ENCODE results near the gene TMEM87B.
"Not testable (repeated sequence)": the region's sequence is repeated elsewhere in the genome, so short reads cannot be mapped to it uniquely, and the experiment has no call there.

Gene TMEM87B

GRCh38 chr2:112121682-112122254 lies 66.7 kb downstream of the TMEM87B start:
- no peak for DNase-seq (ENCODE audit: low read depth in 1 of 2, low spot score in 1 of 2)

GRCh38 chr2:112129060-112129459 lies 74.0 kb downstream of the TMEM87B start:
- DNase-seq (ENCODE audit: low read depth in 1 of 2, low spot score in 1 of 2), result no peak

- DNase-seq (ENCODE audit: low read depth in 1 of 2, low spot score in 1 of 2), result no peak
Measured at GRCh38 chr2:112133344-112133743, 78.3 kb downstream of the TMEM87B start.

- no peak for DNase-seq (ENCODE audit: low read depth in 1 of 2, low spot score in 1 of 2)
Measured at GRCh38 chr2:112134120-112134519, 79.1 kb downstream of the TMEM87B start.

- DNase-seq (ENCODE audit: low read depth in 1 of 2, low spot score in 1 of 2), result no peak
Measured at GRCh38 chr2:112136096-112136495, 81.0 kb downstream of the TMEM87B start.

GRCh38 chr2:112137516-112138158 lies 82.6 kb downstream of the TMEM87B start:
- DNase-seq (ENCODE audit: low read depth in 1 of 2, low spot score in 1 of 2), result no peak

- DNase-seq (ENCODE audit: low read depth in 1 of 2, low spot score in 1 of 2), result no peak
Measured at GRCh38 chr2:112138159-112139032, 83.3 kb downstream of the TMEM87B start, which contains the start of gene FBLN7. Gene FBLN7, plus strand, starts transcription at chr2:112138385. Its CDS starts 271 bp downstream, at chr2:112138656.

- DNase-seq (ENCODE audit: low read depth in 1 of 2, low spot score in 1 of 2), result not testable (repeated sequence)
Measured at GRCh38 chr2:112139033-112139614, 84.1 kb downstream of the TMEM87B start.

- DNase-seq (ENCODE audit: low read depth in 1 of 2, low spot score in 1 of 2), result not testable (repeated sequence)
Measured at GRCh38 chr2:112139661-112140204, 84.7 kb downstream of the TMEM87B start.

- DNase-seq (ENCODE audit: low read depth in 1 of 2, low spot score in 1 of 2), result no peak
Measured at GRCh38 chr2:112140205-112140802, 85.2 kb downstream of the TMEM87B start.

- no peak for DNase-seq (ENCODE audit: low read depth in 1 of 2, low spot score in 1 of 2)
Measured at GRCh38 chr2:112140899-112141625, 86.0 kb downstream of the TMEM87B start.

GRCh38 chr2:112141626-112142007 lies 86.5 kb downstream of the TMEM87B start:
- no peak for DNase-seq (ENCODE audit: low read depth in 1 of 2, low spot score in 1 of 2)

GRCh38 chr2:112142525-112143078 lies 87.5 kb downstream of the TMEM87B start:
- no peak for DNase-seq (ENCODE audit: low read depth in 1 of 2, low spot score in 1 of 2)

GRCh38 chr2:112143150-112143549 lies 88.1 kb downstream of the TMEM87B start:
- no peak for DNase-seq (ENCODE audit: low read depth in 1 of 2, low spot score in 1 of 2)

- DNase-seq (ENCODE audit: low read depth in 1 of 2, low spot score in 1 of 2), result no peak
Measured at GRCh38 chr2:112144966-112145365, 89.9 kb downstream of the TMEM87B start.

- no peak for DNase-seq (ENCODE audit: low read depth in 1 of 2, low spot score in 1 of 2)
Measured at GRCh38 chr2:112147382-112148168, 92.5 kb downstream of the TMEM87B start.

GRCh38 chr2:112148477-112148876 lies 93.4 kb downstream of the TMEM87B start:
- no peak for DNase-seq (ENCODE audit: low read depth in 1 of 2, low spot score in 1 of 2)

- no peak for DNase-seq (ENCODE audit: low read depth in 1 of 2, low spot score in 1 of 2)
Measured at GRCh38 chr2:112149194-112149593, 94.1 kb downstream of the TMEM87B start.

- no peak for DNase-seq (ENCODE audit: low read depth in 1 of 2, low spot score in 1 of 2)
Measured at GRCh38 chr2:112149866-112150435, 94.9 kb downstream of the TMEM87B start.
